Activated gamma-delta T cell treated with anti-CD3 and anti-CD28 coated beads, Interleukin-2, amount 50 U/mL, for 16 hours (primary cell): ENCODE results near the gene KRT32.

ENCODE experiments used
- DNase-seq: peaks from one replicate; pipeline ENCODE4 v3.0.0-alpha.2; 2020; ENCODE audit warnings: low read depth

Gene KRT32

GRCh38 chr17:41466988-41467387 is at the start of gene KRT32:
Gene KRT32, minus strand, starts transcription at chr17:41467386. Its CDS starts 61 bp downstream, at chr17:41467325.
- no peak for DNase-seq

- DNase-seq: no peak
These were observed 49.7 kb upstream of the KRT32 start for GRCh38 chr17:41516830-41517283.

DNA sequence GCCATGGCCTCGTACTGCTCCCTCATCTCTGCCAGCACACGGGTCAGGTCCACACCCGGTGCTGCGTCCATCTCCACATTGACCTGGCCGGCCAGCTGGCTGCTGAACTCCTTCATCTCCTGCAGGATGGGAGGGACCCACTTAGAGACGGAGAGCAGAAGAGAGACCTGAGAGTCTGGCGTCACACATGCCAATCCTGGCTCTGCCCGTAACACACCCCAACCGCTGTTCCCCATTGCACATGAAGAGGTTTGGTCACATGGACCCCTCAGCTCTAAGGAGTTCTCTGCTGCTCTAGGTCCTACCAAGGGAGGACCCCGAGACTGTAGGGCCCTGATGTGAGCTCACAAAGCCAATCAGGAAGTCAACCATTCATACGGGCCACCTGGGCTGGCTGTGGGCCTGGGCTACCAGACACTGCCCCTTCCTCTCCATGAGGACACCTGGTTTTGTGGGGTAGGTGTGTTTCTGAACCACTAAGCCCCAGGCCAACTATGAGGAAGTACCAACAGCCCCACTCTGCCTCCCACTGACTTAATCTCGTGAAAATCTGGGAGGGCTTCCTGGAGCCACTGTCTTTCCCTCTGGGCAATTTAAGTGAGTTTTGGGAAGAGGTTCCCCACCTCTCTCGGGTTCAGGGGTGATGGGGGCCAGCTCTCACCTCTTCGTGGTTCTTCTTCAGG is 49.1 kb upstream of the KRT32 start:
- DNase-seq: no peak

DNA sequence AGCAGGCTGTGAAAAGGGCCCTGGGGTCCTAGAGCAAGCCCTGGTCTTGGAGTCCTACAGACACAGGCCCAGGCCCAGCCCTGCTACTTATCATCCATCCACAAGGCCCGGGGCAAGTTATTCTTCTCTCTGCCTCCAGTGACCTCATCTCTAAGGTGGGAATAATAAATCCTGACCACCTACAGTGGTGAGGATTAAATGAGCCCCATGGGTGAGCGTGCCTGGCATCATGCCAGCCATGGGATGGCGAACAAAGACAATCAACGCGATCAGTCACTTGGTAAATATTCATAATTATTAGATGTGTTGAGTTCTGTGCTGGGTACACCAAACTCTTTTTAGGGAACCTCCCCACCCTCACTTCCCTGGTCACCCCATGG is 46.0 kb upstream of the KRT32 start:
- no peak for DNase-seq

GRCh38 chr17:41512546-41513167 is 45.5 kb upstream of the KRT32 start:
- DNase-seq: no peak

GRCh38 chr17:41511716-41512115 is 44.5 kb upstream of the KRT32 start:
- no peak for DNase-seq

DNA sequence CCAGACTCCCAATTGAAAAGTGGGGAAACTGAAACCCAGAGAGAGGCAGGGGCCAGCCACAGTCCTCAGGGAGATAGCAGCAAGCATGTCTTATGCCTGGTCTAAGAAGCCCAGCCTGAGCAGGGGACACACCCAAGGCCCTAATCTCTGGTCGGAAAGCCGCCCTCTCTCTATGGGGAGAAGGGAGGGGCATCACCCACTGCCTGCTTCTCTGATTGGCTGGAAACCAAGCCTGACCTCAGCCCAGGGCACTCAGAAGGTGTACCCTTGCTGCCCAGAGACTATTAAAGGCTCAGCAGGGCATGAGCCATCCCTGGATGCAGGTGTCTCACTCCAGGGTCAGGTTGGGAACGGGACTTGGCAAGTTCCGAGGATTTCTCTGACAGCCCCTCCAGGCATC is 43.9 kb upstream of the KRT32 start:
- no peak for DNase-seq

DNA sequence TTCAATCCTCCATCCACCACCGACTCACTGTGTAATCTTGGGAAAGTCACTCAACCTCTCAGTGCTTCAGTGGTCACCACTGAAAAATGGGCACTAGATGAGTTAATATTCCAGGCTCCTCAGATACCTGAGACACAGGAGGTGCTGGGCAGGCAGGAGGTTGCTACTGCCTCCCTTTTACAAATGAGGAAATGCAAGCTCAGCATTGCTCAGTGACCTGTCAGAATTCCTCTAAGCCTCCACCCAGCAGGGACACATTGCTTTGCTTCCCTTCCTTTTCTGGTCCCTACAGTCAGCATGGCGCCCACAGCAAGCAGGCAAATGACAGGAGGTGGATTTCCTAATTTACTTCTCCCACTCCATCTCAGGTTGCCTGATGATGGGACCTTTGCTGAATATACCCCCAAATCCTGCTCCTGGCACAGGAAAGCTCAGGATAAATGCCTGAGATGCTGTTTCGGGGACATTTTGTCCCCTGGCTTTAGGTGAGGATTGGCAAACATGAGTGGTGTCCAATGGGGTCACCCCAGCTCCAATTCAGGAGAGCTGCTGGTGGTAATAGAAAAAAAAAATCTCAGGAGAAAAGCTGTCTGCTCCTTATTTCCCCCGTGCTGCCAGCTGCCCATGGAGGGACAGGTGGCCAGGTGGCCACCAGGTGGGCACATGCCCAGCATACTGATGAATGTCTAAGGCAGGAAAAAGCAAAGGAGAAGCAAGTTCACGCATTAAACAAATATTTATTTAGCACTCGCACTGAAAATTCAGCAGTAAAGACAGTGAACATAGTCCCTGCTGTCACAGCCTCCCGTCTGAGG is 43.3 kb upstream of the KRT32 start:
- no peak for DNase-seq

- DNase-seq: no peak
These were observed 40.2 kb upstream of the KRT32 start for GRCh38 chr17:41507315-41507880.

DNA sequence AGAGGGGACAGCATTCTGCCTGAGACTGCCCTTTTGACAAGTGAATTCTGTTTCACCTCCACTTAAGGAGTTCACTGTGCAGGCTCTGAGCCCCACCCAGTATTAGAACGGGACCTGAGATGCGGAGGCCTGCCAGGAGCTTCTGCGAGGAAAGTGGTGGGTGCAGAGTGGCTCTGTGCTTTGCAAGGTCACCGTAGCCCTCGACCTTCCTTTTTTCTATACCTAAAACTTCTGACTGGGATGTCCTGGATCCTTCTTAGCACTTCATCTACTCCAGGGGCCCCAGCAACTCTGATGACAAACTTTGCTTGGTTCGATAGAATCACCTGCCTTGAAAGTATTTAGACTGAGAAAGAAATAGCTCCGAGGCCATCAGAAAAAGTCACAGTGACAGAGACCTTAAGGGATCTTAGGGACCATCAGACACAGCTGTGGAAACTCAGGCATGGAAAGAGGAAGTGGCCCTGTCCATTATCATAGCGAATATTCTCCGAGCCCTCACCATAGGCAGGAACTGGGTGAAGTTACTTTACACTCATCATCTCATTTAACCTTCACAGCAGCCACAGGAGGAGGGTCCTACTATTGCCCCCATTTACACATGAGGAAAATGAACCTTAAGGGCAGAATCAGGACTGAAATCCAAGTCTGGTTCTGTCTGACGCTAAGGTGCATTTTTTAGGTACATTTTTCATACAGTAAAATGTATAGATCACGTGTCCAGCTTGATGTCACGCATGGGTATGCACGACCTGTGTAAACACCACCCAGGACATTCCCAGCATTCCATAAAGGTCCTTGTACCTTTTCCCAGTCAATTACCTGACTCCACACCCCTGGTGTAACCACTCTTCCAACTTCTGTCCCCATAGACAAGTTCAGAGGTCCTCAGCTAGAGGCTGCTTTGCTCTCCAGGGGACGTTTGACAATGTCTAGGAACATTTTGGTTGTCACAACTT is 38.9 kb upstream of the KRT32 start:
- no peak for DNase-seq

GRCh38 chr17:41505007-41505808 is 38.0 kb upstream of the KRT32 start, which contains the start of gene KRT13:
Gene KRT13, minus strand, starts transcription at chr17:41505612. Its CDS starts 62 bp downstream, at chr17:41505550.
- no peak for DNase-seq

DNA sequence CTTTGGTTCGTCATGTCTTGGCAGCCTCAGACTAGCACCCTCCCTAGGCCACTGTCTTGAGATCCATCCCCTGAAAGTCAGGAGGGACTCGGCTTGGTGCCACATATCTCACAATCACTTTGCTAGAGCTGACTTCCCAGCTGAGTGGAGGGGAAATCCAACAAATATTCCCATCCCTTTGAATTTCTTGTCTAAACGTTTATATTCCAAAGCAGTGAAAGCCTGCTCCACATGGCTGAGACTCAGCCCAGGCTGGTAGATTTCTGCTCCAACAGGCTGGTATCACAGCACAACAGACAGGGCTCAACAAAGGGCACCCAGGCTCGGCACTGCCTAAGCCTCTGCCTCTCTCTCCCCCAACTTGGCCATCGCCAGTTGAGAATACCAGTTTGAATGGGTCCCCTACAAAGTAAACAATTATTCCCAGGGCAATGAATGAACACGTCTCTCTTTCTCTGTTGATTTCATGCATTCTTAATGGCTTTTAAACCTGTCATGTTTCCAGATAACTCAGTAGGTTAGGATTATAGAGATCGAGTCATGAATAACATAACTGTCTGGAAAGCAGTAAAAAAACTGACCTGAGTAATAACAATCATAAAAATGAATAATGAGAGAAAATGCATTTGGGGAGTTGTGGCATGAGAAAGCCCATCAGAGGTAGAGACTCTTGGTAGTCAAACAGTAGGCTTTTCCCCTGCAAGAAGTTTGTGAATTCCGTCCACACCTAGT is 37.2 kb upstream of the KRT32 start:
- DNase-seq: no peak

- DNase-seq: no peak
These were observed 36.0 kb upstream of the KRT32 start for GRCh38 chr17:41503202-41503601.

GRCh38 chr17:41500131-41500911 is 33.1 kb upstream of the KRT32 start:
- DNase-seq: no peak

- no peak for DNase-seq
These were observed 32.5 kb upstream of the KRT32 start for GRCh38 chr17:41499714-41500113.

DNA sequence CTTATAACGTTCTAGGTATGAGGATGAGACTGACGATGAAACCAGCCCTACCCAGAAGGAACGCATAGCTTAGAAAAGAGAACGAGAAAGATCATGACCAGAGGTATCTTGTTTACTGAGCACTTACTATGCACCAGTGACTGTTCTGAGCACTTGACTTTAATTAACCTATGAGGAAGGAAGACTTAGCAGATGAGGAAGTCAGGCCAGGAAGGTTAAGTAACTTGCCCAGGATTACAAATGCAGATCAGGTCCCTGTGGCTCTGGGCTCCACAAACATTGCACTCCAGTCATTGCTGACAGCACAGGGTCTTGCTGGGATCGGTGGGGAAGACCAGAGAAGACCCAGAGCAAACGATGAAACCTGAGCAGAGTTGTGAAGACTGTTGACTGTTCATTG is 31.1 kb upstream of the KRT32 start:
- no peak for DNase-seq

GRCh38 chr17:41496803-41497484 is 29.8 kb upstream of the KRT32 start:
- peak; percentile 39 for DNase-seq

- no peak for DNase-seq
These were observed 27.3 kb upstream of the KRT32 start for GRCh38 chr17:41494524-41494923.
